SK-N-SH (cell line): ENCODE data around the gene ALDH1L1.

Experiments used
- CHD2 ChIP-seq: fragments of 150-350 bp; IDR thresholded peaks from 2 replicates; pipeline ENCODE4 v1.6.1; 2018; ENCODE audit warnings: low read length; ENCODE audit not compliant: partially characterized antibody
- CTCF ChIP-seq: fragments of 200-600 bp; sonication (generic); IDR thresholded peaks from 2 replicates; pipeline ENCODE4 v1.6.1; 2017; ENCODE audit warnings: antibody characterized with exemption, mild to moderate bottlenecking, moderate library complexity
- FOXM1 ChIP-seq: IDR thresholded peaks from 2 replicates; pipeline ENCODE4 v1.4.0; 2012; ENCODE audit warnings: low read depth, mild to moderate bottlenecking
- GABPA ChIP-seq: IDR thresholded peaks from 2 replicates; pipeline ENCODE4 v1.4.0; 2012; ENCODE audit warnings: low read depth, mild to moderate bottlenecking
- GATA2 ChIP-seq: sonication (generic); formaldehyde crosslinking; IDR thresholded peaks from 2 replicates; pipeline ENCODE4 v1.5.0; 2020; ENCODE audit warnings: mild to moderate bottlenecking, missing genetic modification reagents
- JUND ChIP-seq: IDR thresholded peaks from 2 replicates; pipeline ENCODE4 v1.4.0; 2012
- MAX ChIP-seq: IDR thresholded peaks from 2 replicates; pipeline ENCODE4 v1.4.0; 2012; ENCODE audit warnings: low read depth
- MXI1 ChIP-seq: IDR thresholded peaks from 2 replicates; pipeline ENCODE4 v1.6.1; 2012; ENCODE audit warnings: mild to moderate bottlenecking, low read depth, low read length, improper control_type of control experiment
- POLR2AphosphoS5 ChIP-seq: IDR thresholded peaks from 2 replicates; pipeline ENCODE4 v1.6.1; 2012; ENCODE audit warnings: low read depth, low read length
- RAD21 ChIP-seq: IDR thresholded peaks from 2 replicates; pipeline ENCODE4 v1.6.1; 2012; ENCODE audit warnings: mild to moderate bottlenecking, low read length
- RFX5 ChIP-seq: IDR thresholded peaks from 2 replicates; pipeline ENCODE4 v1.6.1; 2012; ENCODE audit warnings: mild to moderate bottlenecking, improper control_type of control experiment, low read length
- SIN3A ChIP-seq: IDR thresholded peaks from 2 replicates; pipeline ENCODE4 v1.6.1; 2012; ENCODE audit warnings: low read depth, mild to moderate bottlenecking, low read length, moderate library complexity, borderline replicate concordance
- YY1 ChIP-seq: IDR thresholded peaks from 2 replicates; pipeline ENCODE4 v1.4.0; 2012; ENCODE audit warnings: low read depth, mild to moderate bottlenecking
- TF ChIP-seq, protein P1 (sequence below): IDR thresholded peaks from 2 replicates; pipeline ENCODE4 v1.4.0; 2012; ENCODE audit warnings: low read depth, borderline replicate concordance

- TF ChIP-seq YY1 (no peak), CTCF (no peak), CHD2 (no peak), POLR2AphosphoS5 (no peak), SIN3A (no peak), MAX (no peak), GATA2 (no peak), RFX5 (no peak), MXI1 (no peak), RAD21 (no peak), GABPA (no peak), JUND (no peak), FOXM1 (no peak)
- TF ChIP-seq, protein P1, sequence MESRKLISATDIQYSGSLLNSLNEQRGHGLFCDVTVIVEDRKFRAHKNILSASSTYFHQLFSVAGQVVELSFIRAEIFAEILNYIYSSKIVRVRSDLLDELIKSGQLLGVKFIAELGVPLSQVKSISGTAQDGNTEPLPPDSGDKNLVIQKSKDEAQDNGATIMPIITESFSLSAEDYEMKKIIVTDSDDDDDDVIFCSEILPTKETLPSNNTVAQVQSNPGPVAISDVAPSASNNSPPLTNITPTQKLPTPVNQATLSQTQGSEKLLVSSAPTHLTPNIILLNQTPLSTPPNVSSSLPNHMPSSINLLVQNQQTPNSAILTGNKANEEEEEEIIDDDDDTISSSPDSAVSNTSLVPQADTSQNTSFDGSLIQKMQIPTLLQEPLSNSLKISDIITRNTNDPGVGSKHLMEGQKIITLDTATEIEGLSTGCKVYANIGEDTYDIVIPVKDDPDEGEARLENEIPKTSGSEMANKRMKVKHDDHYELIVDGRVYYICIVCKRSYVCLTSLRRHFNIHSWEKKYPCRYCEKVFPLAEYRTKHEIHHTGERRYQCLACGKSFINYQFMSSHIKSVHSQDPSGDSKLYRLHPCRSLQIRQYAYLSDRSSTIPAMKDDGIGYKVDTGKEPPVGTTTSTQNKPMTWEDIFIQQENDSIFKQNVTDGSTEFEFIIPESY: no peak
These were observed 115.6 kb downstream of the ALDH1L1 start for GRCh38 chr3:126064627-126065258.
